Activated CD8-positive, alpha-beta memory T cell treated with anti-CD3 and anti-CD28 coated beads, Interleukin-2, amount 50 U/mL, for 4 hours (primary cell): ENCODE data around the gene SHISA6.
"Not testable (repeated sequence)": the region's sequence is repeated elsewhere in the genome, so short reads cannot be mapped to it uniquely, and the experiment has no call there.

Experiments
- DNase-seq: peaks from one replicate; pipeline ENCODE4 v3.0.0-alpha.2; 2020

SHISA6 gene

DNA sequence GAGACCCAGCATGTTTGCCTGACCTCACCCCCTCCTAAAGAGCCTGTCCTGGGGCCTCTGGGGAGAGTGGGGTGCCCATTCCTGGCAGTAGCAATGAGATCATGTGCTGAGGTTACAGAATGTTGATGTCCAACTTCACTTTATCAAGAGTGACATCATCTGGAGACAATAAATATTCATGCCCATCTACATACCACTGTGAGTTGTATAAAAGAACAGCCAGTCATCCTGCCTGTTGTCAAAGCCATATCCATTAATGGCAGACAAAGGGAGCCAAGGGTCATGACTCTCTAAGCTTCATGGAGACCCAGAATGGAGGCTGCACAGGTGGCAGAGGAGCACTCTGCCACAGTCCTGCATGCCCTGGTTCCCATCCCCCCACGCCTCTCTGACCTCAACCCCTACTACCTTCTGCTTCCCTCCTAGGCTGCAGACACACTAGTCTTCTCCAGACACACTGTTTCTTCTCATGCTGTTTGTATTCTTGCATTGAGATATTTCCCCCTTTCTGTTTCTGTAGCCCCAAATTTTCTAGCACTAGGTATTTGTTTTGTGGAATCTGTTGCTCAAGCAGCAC, 27.1 kb downstream of the SHISA6 start:
- DNase-seq = no peak

DNA sequence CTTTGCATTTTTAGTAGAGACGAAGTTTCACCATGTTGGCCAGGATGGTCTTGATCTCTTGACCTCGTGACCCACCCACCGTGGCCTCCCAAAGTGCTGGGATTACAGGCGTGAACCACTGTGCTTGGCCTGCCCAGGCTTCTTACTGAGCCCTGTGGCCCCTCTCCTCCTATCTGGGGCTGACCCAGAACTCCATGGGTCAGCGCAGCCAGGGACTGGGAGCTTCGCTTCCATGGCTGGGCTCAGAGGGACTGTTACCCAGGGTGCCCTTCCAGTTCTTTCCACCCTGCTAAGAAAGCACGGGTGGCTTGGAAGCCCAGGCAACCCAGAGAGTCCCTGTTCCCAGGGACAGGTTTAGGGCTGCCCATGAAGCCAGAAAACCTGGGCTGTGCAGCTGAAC, 28.2 kb downstream of the SHISA6 start:
- DNase-seq = no peak

DNA sequence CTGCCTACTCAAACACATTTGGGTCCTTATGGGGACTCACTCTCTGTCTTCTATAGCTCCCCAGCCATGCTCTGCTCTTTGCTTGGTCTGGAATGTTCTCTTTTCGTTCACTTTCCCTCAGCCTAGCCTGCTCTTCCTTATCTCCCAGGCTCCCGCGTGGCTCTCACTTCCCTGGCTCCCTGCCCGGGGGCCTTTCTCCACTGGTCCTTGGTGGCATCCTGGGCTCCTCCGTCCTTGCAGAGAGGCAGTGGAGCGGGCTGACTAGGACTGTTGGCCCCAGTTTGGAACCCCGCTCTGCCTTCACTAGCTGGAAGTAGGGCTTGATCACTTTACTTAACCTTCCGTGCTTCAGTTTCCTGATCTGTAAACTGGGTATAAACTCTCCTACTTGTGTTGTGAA, 31.2 kb downstream of the SHISA6 start:
- no peak for DNase-seq

DNA sequence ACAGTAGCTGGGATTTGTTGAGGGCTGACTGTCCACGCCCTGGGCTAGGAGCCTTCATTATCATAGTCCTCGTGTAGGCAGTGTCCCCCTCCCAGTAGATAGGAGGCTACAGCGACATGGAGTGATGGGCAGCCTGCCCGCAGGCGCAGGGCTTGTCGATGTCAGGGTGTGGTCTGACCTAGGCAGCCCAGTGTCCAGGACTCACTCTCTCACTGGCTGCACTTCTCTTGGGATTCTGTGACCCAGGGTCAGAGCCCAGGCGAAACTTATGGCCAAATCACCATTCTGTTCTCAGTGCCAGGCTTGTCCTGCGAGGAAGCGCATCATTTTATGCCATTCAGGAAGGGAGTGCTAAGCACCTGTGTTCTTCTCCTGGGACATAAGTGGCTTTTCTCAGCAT, 32.6 kb downstream of the SHISA6 start:
- DNase-seq = no peak

DNA sequence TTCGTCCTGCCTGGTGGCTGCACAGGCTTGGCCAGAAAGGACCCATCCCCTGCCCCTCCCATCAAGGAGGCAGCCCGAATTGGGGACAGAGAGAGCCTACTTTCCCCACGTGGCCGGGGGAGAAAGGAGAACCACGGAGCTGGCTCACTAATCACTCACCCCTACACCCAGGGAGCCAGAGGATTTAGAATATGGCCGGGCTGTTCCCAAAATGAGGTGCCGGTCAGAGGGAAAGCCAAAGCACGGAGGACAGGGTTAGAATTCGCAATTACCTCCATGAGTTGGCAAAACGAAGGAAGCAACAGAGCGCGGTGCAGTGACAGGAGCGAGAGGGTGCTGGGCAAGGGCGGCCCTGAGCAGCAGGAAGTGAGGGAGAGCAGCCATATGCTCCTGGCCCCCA, 33.1 kb downstream of the SHISA6 start:
- no peak for DNase-seq

DNA sequence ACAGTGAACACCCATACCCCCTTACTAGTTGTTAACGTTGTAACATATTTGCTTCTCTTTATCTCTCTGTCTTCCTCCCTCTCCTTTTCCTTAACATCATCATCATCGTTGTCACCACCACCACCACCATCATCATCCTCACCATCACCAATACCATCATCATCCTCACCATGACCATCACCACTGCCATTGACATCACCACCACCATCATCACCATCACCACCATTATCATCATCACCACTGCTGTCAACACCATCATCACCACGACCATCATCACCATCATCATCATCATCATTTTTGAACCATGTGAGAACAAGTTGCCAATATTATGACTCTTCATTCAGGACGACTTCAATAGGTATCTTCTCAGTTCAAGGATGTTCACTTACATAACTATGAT, 35.5 kb downstream of the SHISA6 start:
- DNase-seq = no peak

DNA sequence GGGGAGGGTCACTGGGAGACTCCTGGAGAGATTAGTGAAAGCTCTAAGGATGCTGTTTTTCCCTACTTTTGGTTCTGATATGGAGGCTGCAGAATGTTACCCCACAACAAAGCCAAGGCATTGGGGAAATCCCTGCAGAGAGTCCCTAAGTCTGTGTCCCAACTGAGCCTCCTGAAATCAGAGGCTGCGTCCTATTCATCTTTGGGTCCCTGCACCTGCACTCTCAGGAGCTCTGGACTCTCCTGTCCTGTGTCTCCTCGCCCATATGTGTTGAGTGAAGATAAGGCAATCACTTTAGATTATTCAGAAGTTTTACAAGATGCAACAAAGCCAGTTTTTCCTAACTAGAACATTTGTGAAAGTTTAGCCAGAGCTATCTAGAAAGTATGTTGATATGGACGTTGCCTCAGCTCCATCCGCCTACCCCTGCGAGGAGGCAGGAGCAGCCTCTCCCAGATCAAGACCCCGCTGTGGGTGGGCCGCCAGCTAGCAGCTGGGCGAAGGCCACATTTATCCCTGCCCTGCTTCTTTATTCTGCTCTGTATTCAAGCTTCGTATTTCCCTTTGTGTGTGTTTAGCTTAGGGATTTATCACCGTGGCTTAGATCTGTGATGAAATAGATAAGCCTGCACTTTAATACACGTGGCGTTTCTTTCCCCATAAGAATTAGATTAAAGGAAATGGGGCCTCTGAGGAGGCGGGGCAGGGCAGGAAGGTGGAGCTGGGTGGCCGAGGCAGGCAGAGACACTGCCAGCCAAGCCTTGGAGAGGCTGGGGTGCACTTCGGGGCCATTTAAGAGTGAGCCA, 37.4 kb downstream of the SHISA6 start:
- no peak for DNase-seq

DNA sequence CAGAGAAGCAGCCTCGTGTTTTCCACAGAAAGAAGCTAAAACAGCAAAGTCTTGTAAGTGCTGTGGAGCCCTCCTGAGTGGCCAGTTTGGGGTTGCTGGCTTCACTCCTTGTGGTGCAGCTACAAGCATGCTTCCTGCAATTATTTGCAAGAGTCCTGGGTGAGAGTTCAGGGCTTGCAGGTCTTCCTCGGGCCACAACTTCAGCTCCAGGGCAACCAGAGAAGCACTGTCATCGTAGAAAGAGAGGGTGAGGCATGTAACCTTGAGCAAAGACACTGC, 37.9 kb downstream of the SHISA6 start:
- no peak for DNase-seq

DNA sequence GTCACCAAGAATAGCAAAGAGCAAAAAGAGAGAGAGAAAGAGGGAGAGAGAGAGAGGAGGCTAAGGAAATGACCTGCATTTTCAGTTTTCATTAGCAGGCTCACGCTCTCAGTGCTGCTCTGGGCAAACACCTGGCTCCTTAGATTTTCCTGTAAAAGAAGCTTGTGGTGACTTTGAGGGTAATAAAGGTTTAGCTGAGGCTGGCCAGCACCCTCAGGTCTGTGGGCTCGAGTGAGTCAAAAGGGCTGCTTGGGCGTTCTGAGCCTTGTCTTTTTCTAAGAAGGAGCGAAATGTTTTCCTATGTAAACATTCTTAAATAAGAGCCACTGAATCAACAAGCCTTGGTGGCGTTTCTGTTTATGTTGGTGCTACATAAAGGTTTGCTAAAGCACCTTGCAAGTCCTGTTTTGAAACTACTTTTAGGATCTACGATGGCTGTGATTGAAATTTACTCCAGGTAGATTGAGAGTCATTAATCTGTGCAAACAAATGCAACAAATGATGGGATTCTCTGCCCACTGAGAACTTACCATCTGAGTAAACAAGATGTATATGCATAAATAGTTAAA, 38.8 kb downstream of the SHISA6 start:
- no peak for DNase-seq

DNA sequence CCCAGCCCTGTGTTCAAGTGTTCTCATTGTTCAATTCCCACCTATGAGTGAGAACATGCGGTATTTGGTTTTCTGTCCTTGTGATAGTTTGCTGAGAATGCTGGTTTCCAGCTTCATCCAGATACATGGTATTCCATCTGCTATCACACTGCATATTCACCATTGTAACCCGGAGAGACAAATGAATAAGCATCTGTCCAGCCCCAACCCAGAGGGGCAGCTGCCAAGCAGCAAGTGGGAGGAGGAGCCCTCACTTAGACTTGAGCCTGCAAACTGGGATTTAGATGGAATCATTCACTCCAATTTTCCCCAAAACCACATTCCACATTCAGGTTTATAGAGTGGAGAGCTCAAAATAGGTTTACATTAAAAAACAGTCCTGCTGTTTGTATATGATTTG, 41.6 kb downstream of the SHISA6 start:
- no peak for DNase-seq

DNA sequence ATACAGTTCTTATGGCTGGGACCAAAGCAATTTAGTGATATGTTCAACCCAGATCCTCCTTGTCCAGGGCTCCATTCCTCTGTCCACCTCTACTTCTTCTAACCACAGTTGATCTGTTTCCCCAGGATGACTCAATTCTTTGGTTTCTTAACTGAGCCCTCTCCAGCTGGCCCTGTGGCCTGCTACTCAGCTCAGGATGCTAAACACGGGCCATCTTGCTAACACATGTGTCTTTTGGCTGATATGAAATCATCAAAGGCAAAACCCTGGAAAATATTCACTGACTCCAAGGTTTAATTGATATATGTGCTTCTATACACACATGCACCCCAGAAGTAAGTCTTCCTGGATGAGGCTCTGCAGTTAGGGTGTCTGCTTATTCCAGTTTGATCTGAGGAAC, 43.8 kb downstream of the SHISA6 start:
- no peak for DNase-seq

DNA sequence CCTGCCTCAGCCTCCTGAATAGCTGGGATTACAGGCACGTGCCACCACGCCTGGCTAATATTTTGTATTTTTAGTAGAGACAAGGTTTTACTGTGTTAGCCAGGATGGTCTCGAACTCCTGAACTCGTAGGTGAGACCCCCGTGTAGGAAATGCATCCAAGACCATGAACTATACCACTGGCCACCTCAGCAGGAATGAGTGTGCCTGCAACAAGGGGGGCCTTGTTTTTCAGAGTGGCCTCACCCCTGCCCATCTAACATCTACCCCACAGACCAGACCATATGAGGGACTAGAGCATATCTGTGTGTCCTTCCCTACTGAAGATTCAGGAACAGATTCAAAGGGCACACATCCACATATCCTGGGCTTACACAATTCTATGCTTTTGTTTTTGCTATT, 44.9 kb downstream of the SHISA6 start:
- DNase-seq = no peak

DNA sequence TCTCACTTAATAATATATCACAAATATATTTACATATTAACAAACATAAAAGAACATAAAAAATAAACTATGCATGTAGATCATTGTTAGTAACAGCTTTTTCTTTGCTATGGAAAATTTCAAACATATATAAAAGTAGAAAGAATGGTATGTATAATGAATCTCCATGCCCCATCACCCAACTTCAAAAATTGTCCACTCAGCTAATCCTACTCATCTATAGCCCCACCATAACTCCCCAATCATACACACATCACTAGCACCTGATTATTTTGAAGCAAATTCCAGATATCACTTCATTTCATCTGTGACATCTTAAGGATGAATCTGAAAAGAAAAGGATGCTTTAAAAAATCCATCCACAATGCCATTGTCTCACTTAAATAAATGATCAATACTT, 46.8 kb downstream of the SHISA6 start:
- no peak for DNase-seq

DNA sequence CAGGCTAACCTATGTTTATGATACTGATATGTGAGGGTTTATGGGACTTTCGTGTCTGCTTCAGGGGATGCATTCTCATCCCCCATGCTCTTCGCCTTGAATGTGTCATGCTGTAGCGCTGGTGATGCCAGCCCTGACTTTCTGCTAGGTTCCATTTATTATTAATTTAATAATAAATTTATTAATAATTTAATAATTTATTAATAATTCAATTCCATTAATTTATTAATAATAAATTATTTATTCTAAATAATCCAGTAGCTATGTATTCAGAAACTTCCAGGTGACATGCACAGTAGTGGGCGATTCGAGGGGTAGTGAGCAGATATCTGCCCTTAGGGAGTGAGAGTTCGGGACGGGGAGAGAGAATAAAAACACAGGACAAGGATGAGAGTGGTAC, 49.8 kb downstream of the SHISA6 start:
- no peak for DNase-seq

DNA sequence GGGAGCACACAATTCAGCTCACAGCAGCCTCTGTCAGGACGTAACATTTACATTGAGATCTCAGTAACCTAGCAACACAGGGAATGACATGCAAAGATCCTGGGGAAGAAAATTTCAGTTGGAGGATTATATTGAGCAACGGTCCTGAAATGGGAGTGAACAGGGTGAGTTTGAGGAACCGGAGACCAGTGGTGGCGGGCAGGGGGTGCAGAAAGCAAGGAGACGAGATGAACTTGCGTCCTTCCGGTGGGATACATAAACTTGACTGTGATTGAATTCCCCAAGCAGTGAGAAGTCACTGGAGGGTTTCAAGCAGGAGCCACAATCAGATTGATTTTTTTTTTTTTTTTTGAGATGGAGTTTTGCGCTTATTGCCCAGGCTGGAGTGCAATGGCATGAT, 51.5 kb downstream of the SHISA6 start:
- DNase-seq = no peak

DNA sequence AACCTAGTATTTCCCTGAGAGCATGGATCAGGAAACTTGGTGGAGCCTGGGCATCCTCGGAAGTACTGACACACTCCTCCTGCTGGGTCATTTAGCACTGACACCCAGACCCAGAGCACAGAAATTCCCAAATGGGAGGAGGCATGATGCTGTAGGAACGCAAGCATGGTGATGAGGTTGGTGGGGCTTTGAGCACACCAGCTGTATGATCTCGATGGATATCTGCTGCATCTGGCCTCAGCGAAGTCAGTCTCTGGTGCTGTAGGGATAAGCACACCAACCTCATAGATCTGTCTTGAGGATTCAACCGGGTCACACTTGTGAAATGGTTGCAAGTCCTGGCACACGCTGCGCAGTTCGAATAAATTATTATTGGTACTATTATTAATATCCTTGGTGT, 52.5 kb downstream of the SHISA6 start:
- DNase-seq = no peak

DNA sequence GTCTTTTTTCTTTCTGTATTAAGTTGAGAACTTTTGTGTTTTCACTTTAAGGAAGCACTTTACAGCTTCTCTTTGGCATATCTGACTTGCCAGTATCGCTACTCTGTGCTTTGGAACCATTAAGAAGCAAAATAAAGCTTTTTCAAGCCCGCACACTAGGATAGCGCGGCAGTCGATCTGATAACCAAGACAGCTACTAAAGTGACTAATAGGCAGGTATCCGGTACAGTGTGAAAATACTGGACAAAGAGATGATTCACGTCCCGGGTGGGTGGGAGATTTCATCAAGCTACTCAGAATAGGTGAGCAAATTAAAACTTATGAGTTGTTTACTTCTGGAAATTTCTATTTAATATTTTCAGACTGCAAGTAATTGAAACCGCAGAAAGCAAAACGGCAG, 53.8 kb downstream of the SHISA6 start:
- no peak for DNase-seq

DNA sequence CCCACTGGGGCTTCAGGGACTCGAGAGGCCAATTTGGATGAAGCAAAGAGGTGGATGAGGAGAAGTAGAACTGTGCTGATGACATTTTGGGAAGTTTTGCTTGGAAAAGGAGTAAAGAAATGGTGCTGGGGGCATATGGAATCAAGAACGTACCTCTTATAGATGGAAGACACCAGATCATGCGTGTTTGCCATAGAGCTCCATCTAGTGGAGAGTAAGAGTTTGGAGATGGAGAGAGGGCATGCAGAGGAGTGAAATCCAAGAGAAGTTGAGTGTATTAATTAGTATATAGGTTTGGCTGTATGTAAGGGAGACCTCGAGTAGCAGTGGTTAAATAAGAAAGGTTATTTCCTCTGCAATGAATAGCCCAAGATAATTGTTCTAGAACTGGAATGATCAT, 56.0 kb downstream of the SHISA6 start:
- DNase-seq = no peak

DNA sequence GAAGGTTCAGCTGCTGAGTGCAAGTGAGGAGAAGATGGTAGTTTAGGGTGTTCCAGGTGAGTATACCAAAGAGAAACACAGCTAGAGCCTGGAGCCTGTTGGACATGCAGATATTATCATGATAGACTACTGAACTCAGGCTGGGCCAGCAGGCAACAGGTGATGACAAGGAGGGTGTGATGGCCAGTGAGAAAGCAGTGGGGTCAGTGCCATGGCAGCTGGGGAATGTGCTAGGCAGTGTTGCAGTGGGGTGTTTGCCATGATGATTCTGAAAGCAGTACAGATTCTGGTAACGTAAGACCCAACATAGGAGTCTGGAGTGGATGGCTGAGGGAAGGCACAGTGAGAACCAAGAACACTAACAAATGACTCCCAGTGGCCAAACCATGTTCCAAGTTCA, 57.4 kb downstream of the SHISA6 start:
- DNase-seq = no peak

DNA sequence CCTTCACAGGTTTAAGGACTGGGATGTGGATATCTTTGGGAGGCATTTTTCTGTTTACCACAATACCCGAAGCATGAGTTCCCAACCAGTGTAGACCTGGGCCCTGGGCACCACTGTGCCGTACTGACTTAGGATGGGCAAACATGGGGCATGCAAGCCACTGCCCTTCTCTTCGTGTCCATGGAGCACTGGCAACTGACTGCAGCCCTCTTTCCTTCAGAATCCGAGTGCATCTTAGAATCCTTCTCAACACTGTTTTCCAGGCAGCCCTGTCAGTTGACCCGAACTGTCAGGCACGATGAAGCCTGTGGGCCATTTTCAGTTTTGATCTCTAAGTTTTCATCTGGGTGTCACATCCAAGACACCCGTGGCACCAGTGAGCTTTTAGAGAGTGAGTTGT, 59.2 kb downstream of the SHISA6 start:
- no peak for DNase-seq

DNA sequence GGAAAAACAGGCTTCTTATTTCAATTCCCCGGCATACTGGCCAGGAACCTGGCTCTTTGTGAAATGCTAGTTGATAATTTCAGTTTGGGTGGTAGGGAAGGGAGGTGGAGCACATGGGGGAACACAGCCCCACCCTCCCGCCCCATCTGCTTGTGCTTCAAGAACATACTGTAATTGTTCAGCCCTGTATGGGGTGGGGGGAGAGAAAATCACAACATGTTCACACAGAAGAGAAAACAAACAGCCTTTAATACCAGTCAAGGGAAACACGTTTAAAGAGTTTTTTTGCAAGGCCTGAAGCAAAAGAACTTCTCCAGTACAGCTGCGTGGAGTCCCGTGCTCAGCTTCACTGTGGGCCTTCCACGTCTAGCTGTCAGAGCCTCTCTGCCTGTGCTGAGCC, 59.7 kb downstream of the SHISA6 start:
- no peak for DNase-seq

DNA sequence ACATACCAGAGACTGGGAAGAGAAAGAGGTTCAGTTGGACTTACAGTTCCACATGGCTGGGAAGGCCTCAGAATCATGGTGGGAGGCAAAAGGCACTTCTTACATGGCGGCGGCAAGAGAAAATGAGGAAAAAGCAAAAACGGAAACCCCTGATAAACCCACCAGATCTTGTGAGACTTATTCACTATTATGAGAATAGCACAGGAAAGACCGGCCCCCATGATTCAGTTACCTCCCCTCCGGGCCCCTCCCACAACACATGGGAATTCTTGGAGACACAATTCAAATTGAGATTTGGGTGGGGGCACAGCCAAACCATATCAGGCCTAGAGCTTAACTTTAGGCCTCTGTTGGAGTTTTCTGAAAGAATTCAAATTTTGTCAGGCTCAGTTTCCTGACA, 60.9 kb downstream of the SHISA6 start:
- not testable (repeated sequence) for DNase-seq

DNA sequence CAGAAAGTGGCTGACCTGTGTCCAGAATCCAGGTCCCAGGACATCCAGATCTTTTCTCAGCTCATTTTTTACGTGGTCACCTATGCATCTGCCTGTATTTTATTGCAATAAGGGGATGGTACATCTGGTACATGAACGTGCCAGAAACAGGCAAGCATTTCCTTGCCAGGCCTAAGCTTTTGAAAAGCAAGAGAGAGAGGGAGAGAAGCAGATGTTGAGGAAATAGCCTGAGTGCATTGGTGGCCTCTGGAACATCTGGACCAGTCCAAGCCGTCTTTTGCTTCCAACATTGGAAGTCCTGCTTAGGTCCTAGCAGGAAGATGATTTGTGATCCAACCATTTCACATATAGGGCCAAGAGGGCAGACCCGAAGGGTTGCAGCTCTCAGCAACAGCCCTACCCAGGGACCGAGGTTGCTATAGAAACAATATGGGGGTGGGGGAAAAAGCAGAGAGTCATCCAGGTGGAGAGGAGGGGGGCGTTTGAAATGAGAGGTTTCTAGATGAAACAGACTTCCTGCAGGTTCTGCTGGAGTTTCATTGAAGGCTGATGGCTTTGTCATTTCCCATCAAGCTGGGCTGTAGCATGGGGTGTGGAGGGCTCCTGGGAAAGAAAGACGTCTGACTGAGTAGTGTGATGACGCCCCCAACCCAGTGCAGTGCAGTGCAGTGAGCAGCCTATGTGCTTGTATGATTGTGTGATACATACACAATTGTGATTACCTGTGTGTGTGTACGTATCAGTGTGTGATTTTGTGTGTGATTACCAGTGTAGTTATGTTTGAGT, 61.6 kb downstream of the SHISA6 start:
- no peak for DNase-seq

DNA sequence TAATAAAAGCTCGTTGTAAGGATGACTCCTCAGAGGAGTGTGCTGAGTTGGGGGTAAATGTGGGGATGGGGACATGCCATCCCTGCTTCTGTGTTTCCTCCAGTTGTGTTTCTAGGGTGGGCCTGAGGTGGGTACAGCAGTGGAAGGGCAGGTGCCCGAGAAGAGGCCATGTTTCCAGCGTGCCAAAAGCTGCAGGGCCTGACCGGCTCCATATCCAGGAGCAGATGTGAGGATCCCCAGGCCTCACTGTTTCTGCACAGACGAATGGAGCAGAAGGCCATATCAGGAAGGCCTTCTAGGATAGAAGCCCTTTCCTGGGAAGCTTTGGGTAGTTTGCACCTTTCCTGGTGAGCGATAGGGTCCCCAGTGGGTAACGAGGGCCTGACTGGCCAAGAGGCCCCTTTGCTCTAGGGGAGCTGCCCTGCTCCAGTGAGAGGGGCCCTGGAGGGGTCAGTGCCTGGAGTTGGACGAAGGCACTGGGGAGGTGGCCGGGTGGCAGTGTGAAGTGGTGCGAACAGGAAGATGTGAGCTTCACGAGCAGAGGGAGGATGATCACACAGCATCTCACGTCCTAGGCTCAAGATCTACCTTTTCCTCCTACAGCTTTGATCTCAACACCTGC, 62.9 kb downstream of the SHISA6 start:
- DNase-seq = no peak
